Thymus (tissue), 11 donors: ENCODE results near the gene CRBN. TPM values are rescaled to one million over a fixed set of nuclear protein-coding genes. Genes with fewer than 3 reads are reported as not detected.

Experiments
- DNase-seq, 9 donors: peaks; one replicate each; pipeline ENCODE4 v3.0.0-alpha.2; 2013; ENCODE audit warnings: low spot score in 9 of 9, low read depth in 6 of 9, missing footprints in 1 of 9
- H3K27ac ChIP-seq, 2 donors: one replicate each; pipeline ENCODE4 v1.5.1; 2013; ENCODE audit warnings: control low read depth in 1 of 2, low read depth in 1 of 2, low read length in 1 of 2, mild to moderate bottlenecking in 1 of 2, moderate library complexity in 1 of 2
- H3K27me3 ChIP-seq, 2 donors: one replicate each; pipeline ENCODE4 v1.5.1; 2013; ENCODE audit warnings: low read length in 1 of 2; ENCODE audit not compliant: control insufficient read depth in 2 of 2, insufficient read depth in 1 of 2
- H3K36me3 ChIP-seq, 2 donors: one replicate each; pipeline ENCODE4 v1.5.1; 2013; ENCODE audit warnings: low read length in 1 of 2, mild to moderate bottlenecking in 1 of 2, moderate library complexity in 1 of 2; ENCODE audit not compliant: control insufficient read depth in 2 of 2, insufficient read depth in 2 of 2
- H3K4me1 ChIP-seq, 2 donors: one replicate each; pipeline ENCODE4 v1.5.1; 2013; ENCODE audit warnings: low read length in 2 of 2; ENCODE audit not compliant: control insufficient read depth in 2 of 2, insufficient read depth in 2 of 2
- H3K4me3 ChIP-seq, 2 donors: one replicate each; pipeline ENCODE4 v1.5.1; 2013; ENCODE audit warnings: low read length in 2 of 2, control low read depth in 1 of 2, mild to moderate bottlenecking in 1 of 2
- H3K9me3 ChIP-seq, 2 donors: one replicate each; pipeline ENCODE4 v1.5.1; 2013; ENCODE audit warnings: low read length in 1 of 2, mild to moderate bottlenecking in 1 of 2; ENCODE audit not compliant: control insufficient read depth in 2 of 2, insufficient read depth in 1 of 2
- WGBS: extraction: QIAGEN DNeasy Blood & Tissue Kit; methylation state at CpG from one replicate; pipeline ENCODE4 v1.1.7; 2013; 5-methylcytosine and 5-hydroxymethylcytosine counted together
- polyA plus RNA-seq: library from polyadenylated mRNA; stranded (reverse); fragments of 200-250 nt; gene quantifications from one replicate; pipeline ENCODE4 v1.2.3, GENCODE V29; 2013
- total RNA-seq: library from RNA; stranded (reverse); fragments of 120-200 nt; gene quantifications from one replicate; pipeline ENCODE4 v1.2.4, GENCODE V29; 2013
- donor health status: healthy.

Gene CRBN
- total and polyA plus RNA-seq, 2 donors = 54.4 to 67.7 TPM

- Histone ChIP-seq H3K9me3 (no peaks in the 10 kb centered on the region), H3K27ac (no peak overlapping the region), H3K4me3 (no peak overlapping the region), H3K4me1 (no peaks in the 10 kb centered on the region), H3K27me3 (no peaks in the 10 kb centered on the region), H3K36me3 (no peaks in the 10 kb centered on the region)
- DNase-seq = peak in 4 of 9 donors; percentile 18 to 60 (median 27)
- WGBS = 39% methylated on average over 7 of the region's 7 CpGs
These were observed 21.2 kb upstream of the CRBN start for GRCh38 chr3:3200632-3201212.

- Histone ChIP-seq H3K4me1 (no peaks in the 10 kb centered on the region), H3K27me3 (no peaks in the 10 kb centered on the region), H3K9me3 (no peaks in the 10 kb centered on the region), H3K36me3 (no peaks in the 10 kb centered on the region), H3K27ac (no peak overlapping the region), H3K4me3 (no peak overlapping the region)
- 92% methylated on average over 2 of the region's 2 CpGs for WGBS
- DNase-seq = no peak
These were observed 19.8 kb upstream of the CRBN start for GRCh38 chr3:3199306-3199705.

GRCh38 chr3:3196148-3196861 lies 16.8 kb upstream of the CRBN start:
- H3K4me1 ChIP-seq = peaks cover 4 to 8% of the 10 kb centered on the region in 2 donors
- H3K27ac ChIP-seq = no peak overlapping the region
- H3K4me3 ChIP-seq = no peak overlapping the region
- H3K9me3 ChIP-seq = no peaks in the 10 kb centered on the region
- H3K36me3 ChIP-seq = no peaks in the 10 kb centered on the region
- DNase-seq = peak in 1 of 9 donors; percentile 27
- WGBS = 61% methylated on average over 6 of the region's 6 CpGs
- H3K27me3 ChIP-seq = no peaks in the 10 kb centered on the region

- Histone ChIP-seq H3K4me3 (no peak overlapping the region), H3K36me3 (no peaks in the 10 kb centered on the region), H3K27me3 (no peaks in the 10 kb centered on the region), H3K27ac (no peak overlapping the region), H3K4me1 (peaks cover 4 to 8% of the 10 kb centered on the region in 2 donors), H3K9me3 (no peaks in the 10 kb centered on the region)
- no peak for DNase-seq
These were observed 15.4 kb upstream of the CRBN start for GRCh38 chr3:3194861-3195260.

GRCh38 chr3:3192286-3192675 lies 12.8 kb upstream of the CRBN start:
- no peak for DNase-seq
- Histone ChIP-seq H3K36me3 (no peaks in the 10 kb centered on the region), H3K27me3 (no peaks in the 10 kb centered on the region), H3K9me3 (no peaks in the 10 kb centered on the region), H3K27ac (peak overlapping the region in 1 of 2 donors; percentile 33), H3K4me3 (no peak overlapping the region), H3K4me1 (peaks cover 4 to 8% of the 10 kb centered on the region in 2 donors)
- WGBS = 4% methylated on average over 2 of the region's 2 CpGs

GRCh38 chr3:3191675-3192285 lies 12.3 kb upstream of the CRBN start:
- 5% methylated on average over 4 of the region's 4 CpGs for WGBS
- DNase-seq = peak in 2 of 9 donors; percentile 30 to 71
- H3K27ac ChIP-seq = peak overlapping the region in 1 of 2 donors; percentile 33

GRCh38 chr3:3189961-3190360 lies 10.5 kb upstream of the CRBN start:
- Histone ChIP-seq H3K9me3 (peaks cover 0 to 3% of the 10 kb centered on the region in 2 donors), H3K27ac (no peak overlapping the region), H3K36me3 (no peaks in the 10 kb centered on the region), H3K27me3 (no peaks in the 10 kb centered on the region), H3K4me1 (peaks cover 4 to 8% of the 10 kb centered on the region in 2 donors), H3K4me3 (no peak overlapping the region)
- no peak for DNase-seq
- 52% methylated on average over 1 of the region's 1 CpG for WGBS

More at GRCh38 chr3:3191675-3192285, 12.3 kb upstream of the CRBN start:
- Histone ChIP-seq H3K27me3 (no peaks in the 10 kb centered on the region), H3K4me3 (no peak overlapping the region), H3K36me3 (no peaks in the 10 kb centered on the region), H3K4me1 (peaks cover 4 to 8% of the 10 kb centered on the region in 2 donors), H3K9me3 (peaks cover 0 to 1% of the 10 kb centered on the region in 2 donors)

- no peak for DNase-seq
- Histone ChIP-seq H3K4me3 (no peak overlapping the region), H3K9me3 (peaks cover 0 to 3% of the 10 kb centered on the region in 2 donors), H3K27me3 (no peaks in the 10 kb centered on the region), H3K36me3 (no peaks in the 10 kb centered on the region), H3K27ac (no peak overlapping the region), H3K4me1 (peaks cover 4 to 8% of the 10 kb centered on the region in 2 donors)
- WGBS = 25% methylated on average over 1 of the region's 1 CpG
These were observed 9.7 kb upstream of the CRBN start for GRCh38 chr3:3189102-3189727.

GRCh38 chr3:3184876-3185275 lies 5.4 kb upstream of the CRBN start:
- WGBS = 81% methylated on average over 2 of the region's 2 CpGs
- Histone ChIP-seq H3K36me3 (no peaks in the 10 kb centered on the region), H3K4me3 (no peak overlapping the region), H3K27ac (no peak overlapping the region), H3K27me3 (no peaks in the 10 kb centered on the region), H3K9me3 (peaks cover 0 to 3% of the 10 kb centered on the region in 2 donors), H3K4me1 (peaks cover 0 to under 1% of the 10 kb centered on the region in 2 donors)
- no peak for DNase-seq
